ENCODE measurements around the gene CACNA2D4. TPM values are rescaled to one million over a fixed set of nuclear protein-coding genes. Genes with fewer than 3 reads are reported as not detected.

The CACNA2D4 gene
- total RNA-seq, 4 donors from 2014 or later: 3.3 to 29.1 (median 11.5) TPM

DNA sequence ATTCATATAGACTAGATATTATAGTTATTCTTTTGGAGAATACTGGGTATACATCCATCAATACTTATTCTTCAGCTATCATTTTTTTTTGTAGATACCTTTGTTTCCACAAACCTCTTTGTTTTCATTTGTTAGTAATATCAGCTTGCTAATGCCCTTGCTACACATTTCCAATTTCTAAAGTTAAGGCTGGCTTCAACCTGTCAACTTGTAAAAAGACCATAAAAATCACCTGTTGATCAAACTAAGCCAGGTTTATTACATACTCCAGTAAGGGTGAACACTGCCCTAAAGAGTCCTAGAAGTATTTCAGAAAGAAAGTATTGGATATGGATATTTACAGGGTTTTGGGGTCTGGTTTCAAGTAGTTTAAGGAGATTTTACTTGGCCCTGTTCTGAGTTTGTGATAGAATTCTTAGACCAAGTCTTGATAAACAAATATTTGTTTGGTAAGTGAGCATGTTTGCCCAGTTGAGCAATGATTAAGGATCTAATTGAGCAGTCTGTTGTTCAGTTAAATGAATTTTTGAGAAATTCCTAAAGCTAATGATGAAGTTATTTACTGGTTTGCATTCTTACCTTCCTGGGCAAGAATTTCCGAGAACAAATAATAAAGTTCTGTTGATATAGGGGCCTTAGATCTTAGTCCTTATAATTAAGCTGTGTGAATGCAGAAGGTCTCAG, 150.9 kb downstream of the CACNA2D4 start:
- TF ChIP-seq, protein P1, sequence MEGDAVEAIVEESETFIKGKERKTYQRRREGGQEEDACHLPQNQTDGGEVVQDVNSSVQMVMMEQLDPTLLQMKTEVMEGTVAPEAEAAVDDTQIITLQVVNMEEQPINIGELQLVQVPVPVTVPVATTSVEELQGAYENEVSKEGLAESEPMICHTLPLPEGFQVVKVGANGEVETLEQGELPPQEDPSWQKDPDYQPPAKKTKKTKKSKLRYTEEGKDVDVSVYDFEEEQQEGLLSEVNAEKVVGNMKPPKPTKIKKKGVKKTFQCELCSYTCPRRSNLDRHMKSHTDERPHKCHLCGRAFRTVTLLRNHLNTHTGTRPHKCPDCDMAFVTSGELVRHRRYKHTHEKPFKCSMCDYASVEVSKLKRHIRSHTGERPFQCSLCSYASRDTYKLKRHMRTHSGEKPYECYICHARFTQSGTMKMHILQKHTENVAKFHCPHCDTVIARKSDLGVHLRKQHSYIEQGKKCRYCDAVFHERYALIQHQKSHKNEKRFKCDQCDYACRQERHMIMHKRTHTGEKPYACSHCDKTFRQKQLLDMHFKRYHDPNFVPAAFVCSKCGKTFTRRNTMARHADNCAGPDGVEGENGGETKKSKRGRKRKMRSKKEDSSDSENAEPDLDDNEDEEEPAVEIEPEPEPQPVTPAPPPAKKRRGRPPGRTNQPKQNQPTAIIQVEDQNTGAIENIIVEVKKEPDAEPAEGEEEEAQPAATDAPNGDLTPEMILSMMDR (IDR thresholded peaks at IDR 0.05; ENCODE audit: low read depth): no peak

DNA sequence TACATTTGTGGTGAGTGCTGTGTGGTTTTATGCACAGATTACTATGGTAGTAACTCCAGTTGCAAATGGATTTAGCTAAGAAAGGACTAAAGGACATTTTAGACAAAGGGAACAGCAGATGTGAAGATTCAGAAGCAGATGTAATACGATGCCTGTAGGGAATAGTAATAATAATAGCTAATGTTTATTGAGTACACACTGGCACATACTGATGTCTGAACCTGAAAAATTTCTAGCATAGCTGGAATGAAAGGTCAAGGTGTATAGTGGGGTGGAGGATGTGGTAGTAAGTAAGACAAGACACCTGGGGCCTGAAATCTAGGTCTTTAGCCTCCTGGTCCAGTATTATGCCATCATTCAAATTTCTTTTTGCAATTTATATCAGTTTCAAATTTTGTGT, 152.3 kb downstream of the CACNA2D4 start:
- TF ChIP-seq, protein P1 (IDR thresholded peaks at IDR 0.05; ENCODE audit: low read depth): no peak

DNA sequence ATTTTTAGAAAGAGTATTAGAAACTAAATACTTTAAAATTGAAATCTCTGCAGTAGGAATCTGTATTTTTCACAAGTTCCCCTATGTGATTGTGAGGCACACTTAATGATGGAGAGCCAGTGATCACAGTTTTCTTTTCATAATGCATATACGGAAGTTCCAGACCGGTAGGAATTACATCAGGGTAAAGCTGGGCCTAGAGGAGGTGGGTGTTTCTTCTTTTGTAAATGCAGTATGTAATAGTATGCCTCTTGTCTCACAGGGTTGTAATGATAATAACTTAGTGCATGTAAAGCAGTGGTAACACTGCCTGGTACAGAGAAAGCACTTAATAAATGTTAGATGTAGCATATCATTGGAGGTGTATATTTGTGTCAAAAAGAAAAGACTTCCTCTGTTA, 155.3 kb downstream of the CACNA2D4 start:
- TF ChIP-seq, protein P1 (IDR thresholded peaks at IDR 0.05; ENCODE audit: low read depth): no peak

DNA sequence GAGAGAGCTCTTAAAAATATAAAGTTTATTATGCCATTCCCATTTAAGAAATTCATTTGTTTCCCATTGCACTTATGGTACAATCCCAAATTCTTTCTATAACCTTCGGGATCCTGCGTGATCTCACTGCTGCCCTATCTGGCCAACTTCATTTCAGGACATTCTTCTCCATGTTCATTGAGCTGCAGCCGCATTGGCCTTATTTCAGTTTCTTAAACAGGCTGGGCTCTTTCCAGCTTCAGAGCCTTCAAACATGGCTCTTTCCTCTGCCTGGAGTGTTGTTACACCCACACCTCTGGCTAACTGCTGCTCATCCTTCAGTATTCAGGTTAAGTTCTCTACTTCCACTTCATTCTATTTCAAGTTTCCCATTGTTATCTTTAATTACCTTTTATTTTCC, 156.6 kb downstream of the CACNA2D4 start:
- TF ChIP-seq, protein P1 (IDR thresholded peaks at IDR 0.05; ENCODE audit: low read depth): no peak

DNA sequence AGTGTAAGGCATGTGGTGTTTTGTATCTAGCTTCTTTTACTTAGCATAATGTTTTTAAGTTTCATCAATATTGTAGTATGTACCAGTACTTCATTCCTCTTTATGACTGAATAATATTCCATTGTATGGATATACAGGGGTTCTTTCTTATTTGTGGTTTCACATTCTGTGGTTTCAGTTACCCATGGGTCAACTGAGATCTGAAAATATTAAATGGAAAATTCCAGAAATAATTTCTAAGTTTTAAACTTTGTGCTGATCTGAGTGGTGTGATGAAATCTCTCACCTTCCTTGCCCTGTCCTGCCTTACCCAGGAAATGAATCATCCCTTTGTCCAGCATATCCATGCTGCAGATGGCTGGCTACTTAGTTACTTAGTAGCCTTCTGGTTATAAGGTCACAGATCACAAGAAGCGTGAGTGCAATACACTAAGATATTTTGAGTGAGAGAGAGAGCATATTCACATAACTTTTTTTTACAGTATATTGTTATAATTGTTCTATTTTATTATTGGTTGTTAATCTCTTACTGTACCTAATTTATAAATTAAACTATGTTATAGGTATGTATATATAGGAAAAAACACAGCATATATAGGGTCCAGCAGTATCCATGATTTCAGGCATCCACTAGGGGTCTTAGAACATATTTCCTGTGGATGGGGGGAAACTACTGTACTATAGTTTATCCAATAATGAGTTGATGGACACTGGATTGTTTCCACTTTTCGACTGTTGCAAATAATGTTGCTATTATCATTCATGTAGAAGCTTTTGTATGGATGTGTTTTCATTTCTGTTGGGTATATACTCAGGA, 157.7 kb downstream of the CACNA2D4 start:
- TF ChIP-seq, protein P1 (IDR thresholded peaks at IDR 0.05; ENCODE audit: low read depth): no peak

DNA sequence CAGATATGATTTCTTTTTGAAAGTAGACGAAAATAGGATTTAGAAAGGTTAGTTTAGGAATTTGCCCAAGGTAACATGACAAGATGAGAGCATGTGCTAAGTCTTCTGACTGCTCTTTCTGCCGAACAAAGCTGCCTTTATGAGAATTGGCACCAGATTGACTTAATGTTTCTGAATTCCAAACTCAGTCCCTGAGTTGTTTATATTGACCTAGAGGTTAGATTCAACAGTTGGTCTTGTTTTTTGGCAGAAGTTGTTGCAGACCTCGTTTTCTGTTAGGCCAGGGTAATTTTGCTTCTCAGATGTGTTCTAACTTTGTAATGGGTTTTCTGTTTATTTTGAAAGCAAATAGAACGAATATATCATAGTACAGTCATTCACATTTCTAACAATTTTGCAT, 159.6 kb downstream of the CACNA2D4 start:
- TF ChIP-seq, protein P1 (IDR thresholded peaks at IDR 0.05; ENCODE audit: low read depth): no peak

DNA sequence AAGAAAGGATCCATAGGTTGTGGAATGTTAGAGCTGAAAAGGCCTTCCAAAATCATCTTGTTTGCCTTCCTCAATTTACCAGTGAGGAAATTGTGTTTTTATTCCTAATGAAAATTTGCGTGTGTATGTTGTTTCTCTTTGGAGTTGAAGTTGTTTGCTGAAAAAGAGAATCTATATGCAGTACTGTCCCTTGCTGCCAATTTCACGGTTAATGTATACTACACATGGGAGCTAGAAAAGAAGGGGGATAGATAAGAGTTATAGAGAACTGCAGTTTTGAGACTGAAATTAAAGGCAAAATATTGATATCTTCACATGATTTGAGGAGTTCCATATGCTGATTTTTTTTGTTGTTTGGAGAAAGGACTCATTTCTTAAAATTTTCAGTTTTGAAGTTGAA, 160.1 kb downstream of the CACNA2D4 start:
- TF ChIP-seq, protein P1 (IDR thresholded peaks at IDR 0.05; ENCODE audit: low read depth): no peak
